Nucleus accumbens (tissue), 56 donors: ENCODE measurements around the gene IFT172.

Experiments used
- DNase-seq, 56 donors: peaks; one replicate each; lab custom pipeline; 2025; lab: John Stamatoyannopoulos, UW

The IFT172 gene

GRCh38 chr2:27494284-27494943 lies 4.9 kb upstream of the IFT172 start:
- DNase-seq: peak in 12 of 56 donors; percentile 3 to 61 (median 26)

DNA sequence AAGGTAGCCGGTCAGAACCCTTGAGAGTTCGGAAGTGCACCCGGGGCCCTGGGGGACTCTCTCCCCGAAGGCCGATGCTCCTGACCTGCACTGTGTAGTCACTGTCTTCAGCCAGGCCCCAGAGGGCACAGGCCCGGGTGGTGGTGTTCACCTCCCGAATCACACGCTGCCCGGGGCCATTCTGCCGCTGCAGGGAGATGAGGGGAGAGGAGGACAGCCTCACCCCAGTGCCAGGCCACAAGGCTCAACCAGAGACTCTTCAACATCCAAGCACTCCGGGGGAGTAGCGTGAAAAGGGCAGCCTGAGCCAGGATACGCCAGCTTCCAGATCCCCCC lies 4.4 kb upstream of the IFT172 start:
- peak in 1 of 56 donors; percentile 19 for DNase-seq

DNA sequence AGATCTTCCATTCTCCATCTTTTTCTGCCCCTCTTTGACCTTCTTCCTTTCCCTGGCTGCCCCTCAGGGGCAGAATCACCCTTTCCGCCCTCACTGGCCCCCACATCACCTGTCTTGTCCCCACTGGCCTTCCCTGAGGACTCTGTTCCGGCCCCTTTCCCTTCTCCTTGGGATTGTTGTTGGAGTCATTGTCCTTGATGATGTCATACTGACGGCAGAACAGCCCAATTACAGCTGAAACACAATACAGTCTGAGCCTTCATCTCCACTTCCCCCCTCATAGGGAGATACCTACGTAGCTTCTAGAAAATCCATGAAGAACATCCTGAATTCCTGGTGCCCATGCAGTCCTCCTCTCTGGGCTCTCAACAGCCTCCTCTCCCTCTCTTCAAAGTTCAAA lies 3.0 kb upstream of the IFT172 start:
- no peak for DNase-seq

- peak in 3 of 56 donors; percentile 46 to 51 (median 49) for DNase-seq
Measured at GRCh38 chr2:27489118-27489497, 435 bp downstream of the IFT172 start.

GRCh38 chr2:27485496-27485895 lies 4.0 kb downstream of the IFT172 start:
- peak in 1 of 56 donors; percentile 5 for DNase-seq

DNA sequence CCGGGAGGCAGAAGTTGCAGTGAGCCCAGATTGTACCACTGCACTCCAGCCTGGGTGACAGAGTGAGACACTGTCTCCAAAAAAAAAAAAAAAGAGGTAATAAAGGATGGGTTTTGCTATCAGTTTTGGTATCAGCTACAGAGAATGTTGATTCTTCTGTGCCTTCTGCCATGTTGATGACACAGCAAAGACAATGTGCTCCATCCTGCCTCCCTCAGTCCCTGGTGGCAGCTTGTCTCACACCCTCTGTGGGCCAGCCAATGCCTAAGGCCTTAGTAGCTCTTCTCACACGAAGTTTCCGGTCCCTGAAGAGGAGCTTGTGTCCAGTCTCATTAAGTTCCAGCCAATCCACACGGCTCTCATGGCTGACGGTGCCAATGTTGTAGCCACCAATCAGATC lies 17.6 kb downstream of the IFT172 start:
- no peak for DNase-seq

DNA sequence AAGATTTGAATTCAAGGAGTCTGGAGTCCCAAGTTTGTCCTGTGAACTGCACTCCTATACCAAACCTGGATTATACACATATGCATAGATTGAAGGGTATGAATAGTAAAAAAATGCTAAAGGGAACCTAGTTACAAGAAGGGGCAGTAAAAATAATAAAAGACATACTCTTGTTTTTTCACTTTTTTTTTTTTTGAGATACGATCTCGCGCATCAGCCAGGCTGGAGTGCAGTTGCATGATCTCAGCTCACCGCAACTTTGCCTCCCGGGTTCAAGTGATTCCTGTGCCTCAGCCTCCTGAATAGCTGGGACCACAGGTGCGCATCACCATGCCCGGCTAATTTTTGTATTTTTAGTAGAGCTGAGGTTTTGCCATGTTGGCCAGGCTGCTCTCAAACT lies 25.1 kb downstream of the IFT172 start:
- no peak for DNase-seq

DNA sequence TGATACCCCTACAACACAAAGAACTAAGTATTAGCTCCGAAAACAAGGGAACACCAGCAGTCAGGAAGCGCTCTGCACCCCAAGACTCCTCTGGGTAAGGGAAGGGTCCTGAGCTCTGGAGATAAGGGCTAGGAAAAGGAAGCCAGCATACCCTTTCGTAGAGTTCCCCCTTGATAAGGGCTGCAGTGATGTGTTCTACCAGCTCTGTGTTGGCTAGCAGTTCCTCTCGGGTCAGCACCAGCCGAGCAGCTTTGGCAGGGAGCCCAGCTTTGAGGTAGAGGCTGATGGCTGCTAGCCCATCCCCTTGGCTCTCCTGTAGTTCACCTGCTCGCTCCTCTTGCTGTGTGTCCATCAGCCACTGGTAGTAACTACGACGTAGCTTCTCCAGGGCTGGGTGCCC lies 28.4 kb downstream of the IFT172 start:
- no peak for DNase-seq

DNA sequence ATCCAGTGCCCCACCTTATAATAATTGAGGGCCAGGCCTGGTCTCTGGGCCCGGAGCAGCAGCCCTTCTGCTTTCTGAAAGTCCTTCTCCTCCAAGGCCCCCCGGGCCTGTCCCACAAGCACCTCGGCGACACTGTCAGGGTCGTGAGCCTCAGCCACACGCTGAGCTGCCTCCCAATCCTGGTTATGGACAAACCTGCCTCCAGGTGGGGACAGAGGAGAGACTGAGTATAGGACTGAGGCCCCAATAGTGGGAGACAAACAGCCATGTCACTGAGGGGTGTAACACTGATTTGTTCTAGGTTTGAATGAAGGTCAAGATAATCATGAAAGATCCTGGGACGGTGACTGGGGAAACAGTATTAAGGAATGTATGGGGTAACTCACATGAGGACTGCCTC lies 35.6 kb downstream of the IFT172 start:
- DNase-seq: no peak

DNA sequence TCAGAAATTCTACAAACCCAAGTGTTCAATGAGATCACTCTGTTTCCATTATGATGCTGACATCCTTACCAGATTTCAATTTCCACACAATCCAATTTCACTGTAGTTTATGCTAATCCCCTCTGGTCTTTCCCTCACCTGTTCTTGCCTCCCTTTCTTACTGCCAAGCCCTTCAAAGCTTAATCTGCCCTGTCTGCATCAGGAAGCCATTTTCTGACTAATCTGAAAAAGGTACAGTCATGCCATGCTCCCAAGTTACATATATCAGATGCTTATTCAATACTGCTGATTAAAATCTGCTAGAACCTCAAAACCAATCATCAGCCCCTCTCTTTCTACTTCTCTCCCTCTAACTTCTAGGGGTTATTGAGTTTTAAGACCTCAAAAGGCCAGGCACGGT lies 38.4 kb downstream of the IFT172 start:
- no peak for DNase-seq

- DNase-seq: no peak
Measured at GRCh38 chr2:27448381-27448780, 41.2 kb downstream of the IFT172 start.

GRCh38 chr2:27446057-27446456 lies 43.5 kb downstream of the IFT172 start:
- no peak for DNase-seq

DNA sequence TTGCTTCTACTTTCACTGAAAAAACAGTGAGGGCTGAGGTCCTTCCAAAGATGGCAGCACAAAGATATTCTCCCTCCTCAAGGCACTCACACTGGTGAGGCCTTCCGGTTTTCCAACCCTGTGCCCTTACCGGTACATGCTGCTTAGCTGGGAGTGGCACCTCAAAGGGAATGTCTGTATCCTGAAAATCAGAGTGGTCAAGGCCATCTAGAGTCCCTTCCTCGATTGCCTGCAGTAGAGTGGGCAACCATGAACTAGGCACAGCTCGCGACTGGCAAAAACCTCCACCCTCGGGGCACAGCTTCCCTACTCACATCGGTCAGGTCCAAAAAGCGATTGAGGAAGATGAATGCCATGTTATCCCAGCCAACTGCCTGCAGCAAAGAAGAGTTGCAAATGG lies 43.9 kb downstream of the IFT172 start:
- no peak for DNase-seq

- DNase-seq: no peak
Measured at GRCh38 chr2:27445155-27445554, 44.4 kb downstream of the IFT172 start.

DNA sequence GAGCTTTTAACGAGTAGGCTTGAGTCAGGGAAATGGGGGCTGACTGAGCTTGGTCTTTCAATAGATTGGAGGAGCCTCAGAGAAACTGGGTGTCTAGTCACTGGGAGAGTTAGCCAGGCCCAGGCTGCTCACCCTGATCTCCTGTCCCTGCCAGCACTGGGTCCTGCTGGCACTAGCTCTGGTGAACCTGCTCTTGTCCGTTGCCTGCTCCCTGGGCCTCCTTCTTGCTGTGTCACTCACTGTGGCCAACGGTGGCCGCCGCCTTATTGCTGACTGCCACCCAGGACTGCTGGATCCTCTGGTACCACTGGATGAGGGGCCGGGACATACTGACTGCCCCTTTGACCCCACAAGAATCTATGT lies 46.6 kb downstream of the IFT172 start:
- no peak for DNase-seq

DNA sequence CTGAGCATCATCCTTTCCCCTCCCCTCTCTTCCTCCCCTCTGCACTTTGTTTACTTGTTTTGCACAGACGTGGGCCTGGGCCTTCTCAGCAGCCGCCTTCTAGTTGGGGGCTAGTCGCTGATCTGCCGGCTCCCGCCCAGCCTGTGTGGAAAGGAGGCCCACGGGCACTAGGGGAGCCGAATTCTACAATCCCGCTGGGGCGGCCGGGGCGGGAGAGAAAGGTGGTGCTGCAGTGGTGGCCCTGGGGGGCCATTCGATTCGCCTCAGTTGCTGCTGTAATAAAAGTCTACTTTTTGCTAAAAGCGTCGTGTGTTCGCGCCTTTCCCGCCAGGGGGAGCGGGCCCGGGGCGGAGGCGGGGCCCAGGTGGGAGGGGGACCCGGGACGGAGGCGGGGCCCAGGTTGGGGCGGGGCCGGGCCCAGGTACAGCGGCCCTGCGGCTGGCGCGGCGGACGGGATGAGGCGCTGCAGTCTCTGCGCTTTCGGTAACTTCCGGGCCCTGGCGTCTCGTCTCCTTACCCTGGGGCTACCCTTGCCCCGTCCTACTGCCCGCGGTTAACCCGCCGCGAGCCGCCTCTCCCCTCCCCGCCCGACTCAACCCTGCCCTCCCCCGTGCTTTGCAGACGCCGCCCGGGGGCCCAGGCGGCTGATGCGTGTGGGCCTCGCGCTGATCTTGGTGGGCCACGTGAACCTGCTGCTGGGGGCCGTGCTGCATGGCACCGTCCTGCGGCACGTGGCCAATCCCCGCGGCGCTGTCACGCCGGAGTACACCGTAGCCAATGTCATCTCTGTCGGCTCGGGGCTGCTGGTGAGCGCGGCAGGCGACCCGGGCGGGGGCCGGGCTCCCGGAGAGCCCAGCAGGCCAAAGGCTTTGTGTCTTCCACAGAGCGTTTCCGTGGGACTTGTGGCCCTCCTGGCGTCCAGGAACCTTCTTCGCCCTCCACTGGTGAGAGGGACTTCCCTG lies 47.3 kb downstream of the IFT172 start, which contains the start of gene KRTCAP3:
KRTCAP3 (plus strand) TSS at position 424 of the 962 bp plus-strand sequence; CDS start at position 456, 32 bp downstream.
- peak in 3 of 56 donors; percentile 15 to 21 (median 16) for DNase-seq

DNA sequence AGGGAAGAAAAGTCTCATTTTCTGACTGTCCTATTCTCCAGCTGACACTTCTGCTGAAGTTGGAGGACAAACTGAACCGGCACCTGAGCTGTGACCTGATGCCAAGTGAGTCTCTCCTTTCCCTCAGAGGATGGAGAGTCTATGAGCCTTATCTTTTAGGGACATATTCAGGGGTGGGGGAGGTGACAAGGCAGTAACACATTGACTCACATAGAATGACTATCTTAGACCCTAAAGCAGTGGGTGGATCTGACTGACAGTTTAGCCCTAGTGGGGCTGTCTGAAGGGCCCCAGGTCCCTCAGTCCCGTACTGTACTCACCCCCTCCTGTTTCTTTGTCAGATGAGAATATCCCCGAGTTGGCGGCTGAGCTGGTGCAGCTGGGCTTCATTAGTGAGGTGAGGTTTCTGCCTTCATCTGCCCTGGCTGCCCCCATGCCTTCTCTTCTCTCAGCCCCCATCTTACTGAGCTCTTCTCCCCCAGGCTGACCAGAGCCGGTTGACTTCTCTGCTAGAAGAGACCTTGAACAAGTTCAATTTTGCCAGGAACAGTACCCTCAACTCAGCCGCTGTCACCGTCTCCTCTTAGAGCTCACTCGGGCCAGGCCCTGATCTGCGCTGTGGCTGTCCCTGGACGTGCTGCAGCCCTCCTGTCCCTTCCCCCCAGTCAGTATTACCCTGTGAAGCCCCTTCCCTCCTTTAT lies 48.2 kb downstream of the IFT172 start:
- no peak for DNase-seq

DNA sequence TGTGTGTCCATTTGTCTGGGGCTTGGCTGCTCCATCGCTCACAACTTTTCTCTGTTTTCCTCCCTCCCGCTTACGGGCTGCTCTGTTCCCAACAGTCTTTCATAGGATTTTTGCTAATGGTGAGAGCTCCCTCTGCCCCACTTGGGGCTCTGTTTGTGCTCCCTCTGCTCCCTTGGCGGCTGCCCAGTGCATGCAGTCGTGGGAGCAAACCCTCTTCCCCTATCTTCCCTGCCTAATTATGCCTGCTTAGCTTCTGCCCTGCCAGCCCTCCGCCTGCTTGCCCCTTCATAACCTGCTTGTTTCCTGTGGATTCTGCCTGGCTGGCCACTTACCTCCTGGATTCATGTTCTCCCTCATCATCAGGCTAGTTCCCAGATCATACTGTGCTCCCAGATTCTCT lies 53.9 kb downstream of the IFT172 start:
- DNase-seq: no peak

GRCh38 chr2:27431395-27431794 lies 58.1 kb downstream of the IFT172 start:
- peak in 1 of 56 donors; percentile 14 for DNase-seq

GRCh38 chr2:27428978-27429541 lies 60.5 kb downstream of the IFT172 start:
- DNase-seq: peak in 53 of 56 donors; percentile 6 to 89 (median 76)
